Urothelium cell line (cell line): ENCODE data around the gene SURF2.

Source experiments
- DNase-seq: peaks from one replicate; pipeline ENCODE4 v3.0.0; 2011; ENCODE audit warnings: low spot score, mixed read lengths
- FAIRE-seq: peaks from 2 replicates; lab custom pipeline; 2011; peaks lifted over from hg19 to GRCh38; lab: Jason Lieb, UNC

The SURF2 gene

DNA sequence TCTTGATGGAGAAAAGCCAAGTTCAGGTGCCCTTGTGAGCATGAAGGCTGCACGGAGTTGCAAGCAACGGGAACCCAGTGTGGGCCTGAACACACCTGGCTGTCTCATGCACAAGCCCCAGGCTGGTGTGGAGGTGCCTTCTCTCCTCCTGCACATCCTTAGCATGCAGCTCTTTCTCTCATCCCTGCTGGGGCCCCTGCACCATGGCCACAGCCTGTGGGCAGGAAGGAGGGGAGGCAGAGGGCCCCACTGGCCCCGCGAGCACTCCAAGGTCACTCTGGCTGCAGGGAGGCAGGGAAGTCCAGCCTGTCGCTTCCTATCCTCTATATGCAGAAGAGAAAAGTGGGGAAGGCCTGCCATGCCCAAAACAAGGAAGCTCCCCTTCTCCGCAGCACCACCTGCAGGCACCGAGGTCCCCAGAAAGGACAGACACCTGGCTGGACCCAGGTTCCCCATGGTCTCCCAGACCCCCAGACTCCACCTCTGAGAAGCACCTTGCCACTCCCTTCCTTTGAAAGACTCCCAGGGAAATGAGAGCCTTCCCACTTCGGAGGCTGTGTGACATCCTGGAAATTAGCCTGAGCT is 38.4 kb downstream of the SURF2 start:
- no peak for FAIRE-seq
- no peak for DNase-seq

DNA sequence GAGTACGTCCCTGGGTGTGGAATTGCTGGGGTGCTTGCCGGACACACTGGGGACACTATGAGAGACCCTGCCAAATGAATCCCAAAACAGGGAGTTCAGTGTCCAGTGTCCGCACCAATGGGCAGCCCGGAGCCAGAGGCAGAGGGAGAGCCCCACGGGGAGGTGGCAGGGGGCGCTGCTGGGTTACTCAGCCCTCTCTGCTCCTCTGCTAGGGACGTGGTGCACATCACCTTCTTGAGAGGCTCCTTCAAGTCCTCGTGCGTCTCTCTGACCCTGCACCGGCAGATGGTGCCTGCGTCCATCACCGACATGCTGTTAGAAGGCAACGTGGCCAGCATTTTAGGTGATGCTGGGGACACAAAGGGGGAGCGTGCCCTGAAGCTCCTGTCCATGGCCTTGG is 40.6 kb downstream of the SURF2 start:
- no peak for FAIRE-seq
- DNase-seq: no peak

DNA sequence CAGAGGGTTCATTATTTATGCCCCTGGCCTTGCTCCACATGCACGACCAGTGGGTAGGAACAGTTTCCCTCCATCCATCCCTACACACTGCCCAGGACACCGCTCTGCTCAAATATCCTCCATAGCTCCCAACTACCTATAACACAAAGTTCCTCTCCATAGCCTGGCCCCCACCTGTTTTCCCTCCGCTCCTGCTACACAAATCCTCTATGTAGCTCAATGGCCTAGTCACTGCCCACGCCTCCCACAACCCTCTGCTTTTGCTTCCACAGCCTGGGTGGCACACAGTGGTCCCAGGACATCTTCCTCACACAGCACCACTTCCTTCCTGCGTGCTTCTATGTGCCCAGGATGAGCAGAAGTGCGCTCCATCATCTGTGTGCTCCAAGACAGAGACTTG is 41.0 kb downstream of the SURF2 start:
- DNase-seq (no peak), FAIRE-seq (no peak)

DNA sequence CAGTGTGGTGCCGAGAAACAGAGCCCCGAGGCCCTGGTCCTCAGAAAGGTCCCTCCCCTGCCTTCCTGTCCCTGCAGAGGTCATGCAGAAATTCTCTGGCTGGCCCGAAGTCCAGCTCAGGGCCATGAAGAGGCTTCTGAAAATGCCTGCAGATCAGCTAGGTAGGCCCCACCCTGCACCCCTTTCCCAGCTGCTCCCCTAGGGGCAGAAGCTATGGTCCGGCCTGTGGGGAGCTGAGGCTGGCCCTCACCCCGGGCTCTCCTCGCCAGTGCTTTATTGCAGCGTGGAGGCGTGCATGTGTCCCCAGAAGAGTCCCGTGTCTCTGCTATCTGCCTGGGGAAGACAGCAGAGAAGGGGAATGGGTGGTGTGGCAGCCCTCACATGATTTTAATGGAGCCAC is 41.5 kb downstream of the SURF2 start:
- DNase-seq: no peak
- no peak for FAIRE-seq

DNA sequence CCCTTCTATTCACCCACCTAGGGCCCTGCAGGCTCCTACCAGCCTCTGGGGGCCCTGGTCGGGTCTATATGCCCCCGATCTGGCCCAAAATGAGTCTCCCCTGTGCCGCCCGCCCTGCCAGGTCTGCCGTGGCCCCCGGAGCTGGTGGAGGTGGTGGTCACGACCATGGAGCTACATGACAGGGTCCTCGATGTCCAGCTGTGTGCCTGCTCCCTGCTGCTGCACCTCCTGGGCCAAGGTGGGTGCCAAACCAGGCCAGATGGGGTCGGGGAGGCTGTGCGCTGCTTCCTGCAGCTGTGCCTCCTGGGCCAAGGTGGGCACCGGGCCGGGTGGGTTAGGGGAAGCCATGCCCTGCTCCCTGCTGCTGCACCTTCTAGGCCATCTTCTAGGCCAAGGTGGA is 43.9 kb downstream of the SURF2 start:
- DNase-seq: no peak
- FAIRE-seq: no peak

DNA sequence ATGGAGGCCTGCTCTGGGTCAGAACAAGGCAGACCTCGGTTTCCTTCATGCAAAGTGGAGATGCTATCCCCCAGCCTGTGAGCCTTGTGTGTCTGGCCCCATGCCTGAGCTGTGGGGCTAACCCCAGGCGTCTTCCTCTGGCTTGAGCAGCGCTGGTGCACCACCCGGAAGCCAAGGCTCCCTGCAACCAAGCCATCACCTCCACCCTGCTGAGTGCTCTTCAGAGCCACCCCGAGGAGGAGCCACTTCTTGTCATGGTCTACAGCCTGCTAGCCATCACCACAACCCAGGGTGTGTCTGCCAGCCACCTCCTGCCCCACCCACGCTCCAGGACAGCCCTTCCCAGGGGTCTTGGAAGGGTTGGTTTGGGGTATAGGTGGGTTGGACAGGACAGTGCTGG is 45.2 kb downstream of the SURF2 start:
- FAIRE-seq (no peak), DNase-seq (no peak)

DNA sequence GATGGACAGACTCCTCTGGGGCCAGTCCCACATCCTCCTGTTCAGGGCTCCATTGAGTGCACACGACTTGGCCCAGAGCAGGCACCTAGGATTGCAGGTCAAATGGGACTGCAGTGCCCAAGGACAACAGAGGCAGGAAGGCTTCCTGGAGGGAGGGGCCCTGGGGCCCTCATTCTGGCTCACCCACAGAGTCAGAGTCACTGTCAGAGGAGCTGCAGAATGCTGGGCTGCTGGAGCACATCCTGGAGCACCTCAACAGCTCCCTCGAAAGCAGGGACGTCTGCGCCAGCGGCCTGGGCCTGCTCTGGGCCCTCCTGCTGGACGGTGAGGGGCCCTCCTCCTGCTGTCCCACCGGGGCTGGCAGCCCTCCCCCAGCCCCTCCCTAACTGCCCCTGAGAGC is 46.3 kb downstream of the SURF2 start:
- FAIRE-seq (no peak), DNase-seq (no peak)

DNA sequence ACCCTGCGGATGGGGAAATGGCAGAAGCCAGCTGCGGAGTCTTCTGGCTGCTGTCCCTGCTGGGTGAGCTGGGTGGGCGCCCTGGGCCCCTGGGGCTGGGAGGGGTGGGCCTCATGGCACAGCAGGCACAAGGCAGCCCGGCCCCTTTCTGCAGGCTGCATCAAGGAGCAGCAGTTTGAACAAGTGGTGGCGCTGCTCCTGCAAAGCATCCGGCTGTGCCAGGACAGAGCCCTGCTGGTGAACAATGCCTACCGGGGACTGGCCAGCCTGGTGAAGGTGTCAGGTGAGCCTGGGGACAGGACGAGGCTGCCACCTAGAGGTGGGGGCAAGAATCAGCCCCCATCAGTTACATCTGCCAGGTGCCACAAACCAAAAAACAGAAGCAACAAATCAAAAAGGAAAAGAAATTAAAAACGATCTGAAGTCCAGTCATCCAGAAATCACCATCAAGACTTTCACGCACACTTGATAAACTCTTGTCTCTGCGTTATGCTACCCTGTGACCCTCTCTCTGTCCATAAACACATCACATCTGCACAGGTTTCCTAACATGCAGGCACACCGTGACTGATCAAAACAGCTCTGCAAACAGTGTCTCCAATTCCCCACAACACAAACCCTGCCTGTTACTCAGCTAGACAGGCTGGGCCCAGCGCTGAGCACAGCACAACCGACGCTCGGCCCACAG is 47.6 kb downstream of the SURF2 start:
- DNase-seq (no peak), FAIRE-seq (no peak)

DNA sequence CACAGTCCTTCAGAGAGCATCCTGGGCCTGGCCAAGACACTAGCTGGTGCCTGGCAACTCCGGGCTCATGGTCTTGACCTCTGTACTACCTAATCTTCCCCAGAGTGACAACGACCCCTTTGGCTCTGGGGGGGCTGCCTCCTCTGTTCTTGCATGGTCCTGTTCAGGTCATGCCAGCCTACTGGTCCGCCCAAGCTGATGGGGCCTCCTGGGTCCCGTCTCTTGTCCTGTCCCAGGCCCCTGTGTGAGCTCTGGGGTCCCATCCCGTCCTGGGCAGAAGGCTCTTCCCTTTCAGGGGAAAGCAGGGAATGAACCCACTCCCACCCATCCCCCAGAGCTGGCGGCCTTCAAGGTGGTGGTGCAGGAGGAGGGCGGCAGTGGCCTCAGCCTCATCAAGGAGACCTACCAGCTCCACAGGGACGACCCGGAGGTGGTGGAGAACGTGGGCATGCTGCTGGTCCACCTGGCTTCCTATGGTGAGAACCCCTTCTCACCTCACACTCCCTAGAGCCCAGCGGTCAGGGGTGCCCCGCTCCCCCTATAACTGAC is 48.2 kb downstream of the SURF2 start:
- DNase-seq (no peak), FAIRE-seq (no peak)

DNA sequence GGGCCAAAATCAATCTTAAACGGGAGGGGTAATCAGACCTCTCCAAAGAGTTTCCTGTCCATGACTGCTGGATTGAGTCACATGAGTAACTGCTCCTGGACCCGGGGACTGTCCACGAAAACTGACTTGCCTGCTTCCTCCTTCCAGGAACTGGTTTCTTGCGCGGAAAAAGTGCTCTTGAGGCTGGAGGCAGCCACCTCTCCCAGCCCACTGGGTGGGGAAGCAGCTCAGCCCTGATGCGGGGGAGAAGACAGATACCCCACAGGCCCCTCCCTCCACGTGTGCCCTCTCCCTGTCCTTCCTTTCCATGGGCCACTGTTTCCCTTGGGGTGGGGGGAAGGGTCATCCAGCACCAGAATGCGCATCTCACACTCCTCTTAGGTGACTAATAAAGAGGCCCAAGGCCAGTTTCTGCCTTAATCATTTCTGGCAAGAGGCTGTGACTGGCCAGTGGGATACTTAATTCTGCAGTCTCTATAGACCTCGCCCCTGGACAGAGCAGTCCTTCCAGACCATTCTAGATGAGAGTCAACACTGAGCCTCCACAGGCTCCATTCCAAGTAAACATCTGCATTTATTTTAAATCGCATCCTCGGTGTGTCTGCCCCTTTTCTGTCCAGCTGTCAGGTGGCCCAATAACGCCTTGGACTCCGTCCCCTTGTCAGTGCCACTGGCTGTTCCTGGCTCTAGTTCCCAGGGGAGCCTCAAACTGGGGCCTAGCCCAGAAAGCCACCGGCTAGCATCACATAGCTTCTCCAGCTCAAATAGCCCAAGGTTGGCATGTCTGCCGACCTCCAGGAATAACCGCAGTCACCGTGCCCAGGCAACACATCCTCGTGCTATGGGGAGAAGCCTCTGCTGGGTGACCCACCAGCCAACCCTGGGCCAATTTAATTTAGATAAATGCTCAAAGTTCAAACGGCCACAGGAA is 49.4 kb downstream of the SURF2 start:
- DNase-seq: no peak
- peak; percentile 9 for FAIRE-seq

DNA sequence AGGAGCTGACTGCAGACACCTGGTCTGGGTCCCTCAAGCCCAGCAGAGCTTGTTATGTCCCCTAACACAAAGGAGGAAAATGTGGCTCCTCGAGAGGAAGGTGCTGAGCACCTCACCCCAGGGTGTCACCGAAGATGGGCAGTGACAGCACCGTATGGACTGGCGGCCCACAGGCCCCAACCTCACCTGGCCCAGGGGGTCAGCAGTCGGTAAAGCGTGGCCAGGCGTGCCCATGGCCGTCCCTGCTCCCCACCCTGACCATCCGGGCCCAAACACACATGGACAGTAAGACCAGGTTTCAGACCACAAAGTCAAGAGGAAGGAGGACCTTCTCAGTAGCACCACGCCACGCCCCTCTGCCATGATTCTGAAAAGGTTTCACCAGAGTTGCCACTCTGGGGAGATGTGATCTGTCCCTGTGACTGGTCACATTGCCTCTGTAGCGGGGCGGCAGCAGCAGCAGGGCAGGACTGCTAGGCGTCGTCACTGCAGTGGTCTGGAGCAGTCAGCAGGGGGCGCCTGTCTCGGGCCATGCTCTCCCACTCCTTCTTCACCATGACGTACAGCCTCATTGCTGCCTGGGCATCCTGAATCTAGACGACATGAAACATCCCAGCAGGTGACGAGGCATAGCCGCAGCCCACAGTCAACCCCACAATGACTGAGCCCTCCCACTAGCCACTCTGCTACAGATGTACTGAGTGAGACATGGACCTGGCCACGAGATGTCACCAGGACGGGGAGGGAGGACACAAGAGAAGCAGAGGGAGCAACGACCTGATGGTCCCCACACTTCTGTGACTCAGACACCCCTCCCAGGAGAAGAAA is 50.3 kb downstream of the SURF2 start:
- FAIRE-seq (peak; percentile 40), DNase-seq (peak; percentile 74)

DNA sequence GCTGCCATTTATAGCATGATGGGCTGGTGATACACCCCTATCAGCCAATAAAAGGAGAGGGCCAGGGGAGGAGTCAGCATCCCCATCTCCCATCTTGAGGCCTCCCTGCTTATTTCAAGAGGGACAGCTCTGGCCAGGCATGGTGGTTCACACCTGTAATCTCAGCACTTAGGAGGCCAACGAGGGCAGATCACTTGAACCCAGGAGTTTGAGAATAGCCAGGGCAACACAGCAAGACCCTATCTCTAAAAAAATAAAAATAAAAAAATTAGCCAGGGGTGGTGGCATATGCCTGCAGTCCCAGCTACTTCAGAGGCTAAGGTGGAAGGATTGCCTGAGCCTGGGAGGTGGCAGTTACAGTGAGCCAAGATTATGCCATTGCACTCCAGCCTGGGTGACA is 51.7 kb downstream of the SURF2 start:
- DNase-seq: no peak
- no peak for FAIRE-seq
